Measurements from ENCODE around the gene SMC4.

Gene SMC4

DNA sequence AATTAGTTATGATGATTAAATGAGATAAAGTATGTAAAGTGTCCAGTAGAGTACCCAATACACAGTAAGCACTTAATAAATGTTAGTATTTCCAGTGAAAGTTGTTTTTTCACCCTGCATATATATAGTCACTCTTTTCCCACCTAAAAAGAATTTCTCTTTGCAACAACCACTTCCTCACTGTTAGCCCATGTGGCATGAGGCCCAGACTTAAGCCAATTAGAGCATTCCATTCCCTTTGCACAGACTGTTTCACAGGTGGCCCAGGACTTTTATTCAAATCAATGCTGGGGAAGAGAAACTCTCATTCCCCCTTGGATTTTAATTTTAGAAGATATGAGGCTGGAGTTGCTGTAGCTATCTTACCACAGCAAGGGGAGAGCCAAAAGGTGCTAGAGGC lies 4.2 kb upstream of the SMC4 start:
- DNase-seq = no peak

DNA sequence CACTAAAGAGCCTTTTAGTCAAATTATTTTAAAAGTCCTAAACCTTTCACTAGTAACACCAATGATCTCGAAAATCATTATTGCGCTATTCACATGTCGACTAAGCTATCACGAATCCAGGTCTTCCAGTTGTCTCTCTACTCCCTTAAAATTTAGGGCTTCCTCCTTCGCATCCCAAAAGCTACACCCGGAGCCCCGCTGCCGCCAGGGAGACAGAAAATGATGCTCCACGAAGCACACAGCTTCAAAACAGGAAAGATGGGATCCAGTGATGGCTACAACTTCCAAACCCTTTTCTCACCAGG lies 678 bp upstream of the SMC4 start:
- no peak for DNase-seq

GRCh38 chr3:160400030-160400701 lies 716 bp downstream of the SMC4 start:
- DNase-seq = peak; percentile 30

GRCh38 chr3:160400702-160401150 lies 1.3 kb downstream of the SMC4 start:
- DNase-seq = no peak

DNA sequence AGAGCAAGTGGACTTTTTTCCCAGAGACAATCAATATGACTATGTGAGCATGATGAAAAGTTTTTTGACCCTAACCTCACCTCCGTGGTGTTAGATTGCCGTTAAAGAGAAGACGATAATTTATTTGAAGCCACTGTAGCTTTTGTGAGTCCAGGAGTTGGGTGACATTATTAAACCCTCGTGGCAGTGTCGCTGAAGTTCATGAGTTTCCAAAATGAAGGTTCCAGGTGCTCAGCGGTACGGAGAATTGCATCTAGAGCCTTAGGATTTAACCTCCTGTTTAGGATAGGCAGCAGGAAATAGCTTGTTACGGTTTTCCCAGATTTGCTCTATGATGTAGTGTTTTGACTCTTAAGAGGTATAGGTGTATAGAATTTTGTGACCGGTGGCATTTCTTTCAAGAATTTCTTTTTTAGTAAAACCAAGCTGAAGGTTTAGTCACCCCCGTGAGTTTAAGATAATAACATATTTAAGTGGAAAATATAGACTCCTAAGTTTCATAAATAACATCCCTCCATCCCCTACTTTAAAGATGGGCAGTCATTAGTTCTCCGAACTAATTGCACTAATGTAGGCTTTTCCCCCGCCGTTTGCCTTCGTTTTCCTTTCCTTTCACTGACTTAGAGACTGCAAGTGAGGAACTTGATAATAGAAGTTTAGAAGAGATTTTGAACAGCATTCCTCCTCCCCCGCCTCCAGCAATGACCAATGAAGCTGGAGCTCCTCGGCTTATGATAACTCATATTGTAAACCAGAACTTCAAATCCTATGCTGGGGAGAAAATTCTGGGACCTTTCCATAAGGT lies 2.0 kb downstream of the SMC4 start:
- peak; percentile 58 for DNase-seq

DNA sequence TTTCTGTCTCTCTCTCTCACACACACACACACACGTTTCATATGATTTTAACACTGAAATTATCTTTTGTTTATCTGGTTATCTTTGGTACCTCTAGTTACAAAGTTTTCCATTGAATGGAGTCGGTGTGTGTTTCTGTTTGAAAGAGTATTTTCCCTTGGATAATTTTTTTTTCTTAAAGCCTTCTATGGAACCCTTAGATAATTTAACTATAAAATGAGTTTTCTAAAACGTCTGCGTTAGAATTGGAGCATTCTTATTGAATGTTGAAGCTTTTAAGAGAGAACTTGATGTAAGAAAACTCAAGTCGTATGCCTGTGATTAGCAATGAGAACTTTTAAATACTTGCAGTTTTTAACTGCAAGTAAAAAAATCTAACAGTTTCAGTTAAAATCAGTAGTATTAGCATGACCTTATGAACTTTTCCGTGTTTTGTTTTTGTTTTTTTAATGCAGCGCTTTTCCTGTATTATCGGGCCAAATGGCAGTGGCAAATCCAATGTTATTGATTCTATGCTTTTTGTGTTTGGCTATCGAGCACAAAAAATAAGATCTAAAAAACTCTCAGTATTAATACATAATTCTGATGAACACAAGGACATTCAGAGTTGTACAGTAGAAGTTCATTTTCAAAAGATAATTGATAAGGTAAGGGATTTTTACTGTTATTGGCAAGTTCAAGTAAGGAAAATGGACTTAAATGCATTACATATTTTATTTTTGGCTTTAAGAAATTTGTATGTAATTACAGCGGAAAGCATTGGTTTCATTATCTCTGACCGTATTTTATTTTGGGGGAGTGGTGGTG lies 3.0 kb downstream of the SMC4 start:
- peak; percentile 53 for DNase-seq

GRCh38 chr3:160403028-160403545 lies 3.6 kb downstream of the SMC4 start:
- peak; percentile 51 for DNase-seq

GRCh38 chr3:160403796-160404470 lies 4.5 kb downstream of the SMC4 start:
- DNase-seq = peak; percentile 58

- no peak for DNase-seq
Observed at GRCh38 chr3:160409812-160410610, 10.6 kb downstream of the SMC4 start.

GRCh38 chr3:160412477-160412876 lies 13.0 kb downstream of the SMC4 start:
- DNase-seq = no peak

DNA sequence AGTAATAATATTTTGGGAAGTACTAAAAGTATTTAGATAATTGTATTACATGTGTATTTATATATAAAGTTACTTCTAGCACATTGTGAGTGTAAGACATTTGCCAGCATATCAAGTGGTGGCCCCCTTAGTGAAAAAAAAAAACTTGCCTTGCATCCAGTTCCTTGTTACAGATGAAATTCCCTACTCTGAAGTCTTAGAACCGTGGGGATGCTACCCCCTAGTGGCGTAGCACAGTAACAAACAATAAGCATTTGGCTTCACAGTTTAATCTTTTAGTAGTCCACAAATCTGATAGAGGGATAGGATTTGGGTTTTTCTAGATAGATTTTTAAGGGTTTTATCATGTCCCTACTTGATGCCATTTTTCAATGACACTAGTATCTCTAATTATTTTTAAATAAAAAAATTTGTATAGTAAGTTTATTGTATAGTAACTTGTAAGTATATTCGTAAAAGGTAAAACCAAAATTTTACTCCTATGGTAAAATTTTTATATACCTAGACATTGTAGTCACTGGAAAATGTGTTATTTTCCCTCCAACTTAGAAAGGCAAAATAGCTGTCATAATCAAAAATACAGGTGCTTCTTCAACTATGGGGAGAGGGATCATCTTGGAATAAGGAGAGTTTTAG lies 14.3 kb downstream of the SMC4 start:
- DNase-seq = peak; percentile 56

DNA sequence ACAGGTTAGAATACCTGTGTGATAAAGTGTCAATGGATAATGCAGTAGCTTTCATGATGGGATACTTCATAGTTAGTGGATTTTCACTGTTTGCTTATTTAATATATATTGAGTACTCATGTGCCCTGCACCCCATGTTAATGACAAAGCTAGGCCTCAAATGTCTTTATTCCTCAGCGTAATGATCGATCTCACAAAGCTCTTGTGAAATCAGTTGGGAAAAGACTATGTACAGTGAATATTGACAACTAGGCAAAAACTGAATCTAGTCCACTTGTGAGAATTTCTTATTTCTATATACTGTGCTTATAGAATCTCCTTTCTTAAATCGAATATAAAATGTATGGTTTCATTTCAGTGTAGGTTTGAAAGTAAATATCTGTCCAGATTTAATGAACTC lies 17.9 kb downstream of the SMC4 start:
- DNase-seq = no peak

GRCh38 chr3:160427832-160428424 lies 28.5 kb downstream of the SMC4 start:
- DNase-seq = no peak

DNA sequence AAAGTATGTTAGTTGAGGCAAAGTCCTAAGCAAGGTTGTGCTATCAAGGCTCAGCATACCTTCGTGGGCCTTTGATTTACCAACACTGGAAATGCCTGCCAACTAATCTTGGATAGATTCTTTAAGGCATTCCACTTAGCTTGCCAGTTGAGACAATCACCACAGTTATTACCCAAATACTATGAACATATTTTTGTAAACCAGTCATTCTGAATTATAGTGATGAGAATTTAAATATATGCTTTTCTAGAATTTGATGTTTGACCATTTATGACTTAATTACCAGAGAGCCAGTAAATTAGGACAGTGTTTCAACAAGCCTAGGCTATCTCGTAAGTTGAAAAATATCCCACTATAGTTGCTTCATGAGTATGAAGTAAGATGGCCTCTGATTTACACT lies 34.6 kb downstream of the SMC4 start:
- no peak for DNase-seq

- DNase-seq = no peak
Observed at GRCh38 chr3:160435095-160435494, 35.6 kb downstream of the SMC4 start.

- DNase-seq = no peak
Observed at GRCh38 chr3:160435747-160436146, 36.3 kb downstream of the SMC4 start.

- no peak for DNase-seq
Observed at GRCh38 chr3:160437083-160437455, 37.6 kb downstream of the SMC4 start.

GRCh38 chr3:160440687-160441086 lies 41.2 kb downstream of the SMC4 start:
- no peak for DNase-seq

- DNase-seq = no peak
Observed at GRCh38 chr3:160444411-160444810, 45.0 kb downstream of the SMC4 start.

- DNase-seq = no peak
Observed at GRCh38 chr3:160445854-160446253, 46.4 kb downstream of the SMC4 start.

DNA sequence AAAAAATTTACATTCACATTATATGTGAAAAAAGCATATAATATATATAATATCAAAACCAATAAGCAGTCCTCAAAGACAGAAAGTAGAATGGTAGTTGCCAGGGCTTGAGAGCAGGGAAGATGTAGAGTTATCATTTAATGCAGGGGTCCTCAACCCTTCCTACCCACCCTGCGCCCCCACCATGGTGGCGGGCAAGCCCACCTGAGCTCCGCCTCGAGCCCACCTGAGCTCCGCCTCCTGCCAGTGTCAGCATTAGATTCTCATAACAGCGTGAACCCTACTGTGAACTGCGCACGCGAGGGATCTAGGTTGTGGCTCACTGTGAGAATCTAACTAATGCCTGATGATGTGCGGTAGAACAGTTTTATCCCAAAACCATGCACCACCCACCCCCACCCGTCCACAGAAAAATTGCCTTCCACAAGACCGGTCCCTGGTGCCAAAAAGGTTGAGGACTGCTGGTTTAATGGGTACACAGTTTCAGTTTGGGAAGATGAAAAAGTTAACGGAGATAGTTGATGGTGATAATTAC lies 47.1 kb downstream of the SMC4 start:
- DNase-seq = no peak

Measured in DMS79 treated with DMSO at 0.1 percent for 48 hours (cell line).